ENCODE measurements around the gene MYO7A.

Gene MYO7A

GRCh38 chr11:77189588-77190210 lies 61.7 kb downstream of the MYO7A start:
- H3K27ac ChIP-seq (ENCODE audit: low read depth, low read length): no peak overlapping the region
- peaks cover 0 to 14% (median 3%) of the 10 kb centered on the region in 5 donors for H3K4me1 ChIP-seq (ENCODE audit: control insufficient read depth in 5 of 5, insufficient read depth in 5 of 5, low read length in 5 of 5)
- no peaks in the 10 kb centered on the region for H3K9me3 ChIP-seq (ENCODE audit: control insufficient read depth in 5 of 5, low read length in 5 of 5)
- no peak overlapping the region for H3K4me3 ChIP-seq (ENCODE audit: low read depth in 1 of 5, low read length in 5 of 5)
- H3K27me3 ChIP-seq (ENCODE audit: control insufficient read depth in 5 of 5, insufficient read depth in 4 of 5, low read length in 5 of 5): no peaks in the 10 kb centered on the region
- H3K9ac ChIP-seq (ENCODE audit: low read length in 5 of 5): no peak overlapping the region
- peaks cover 0 to 39% (median 9%) of the 10 kb centered on the region in 5 donors for H3K36me3 ChIP-seq (ENCODE audit: control insufficient read depth in 5 of 5, insufficient read depth in 5 of 5, low read length in 5 of 5)

- no peak overlapping the region for H3K9ac ChIP-seq (ENCODE audit: low read length in 5 of 5)
- peaks cover 0 to 45% (median 9%) of the 10 kb centered on the region in 5 donors for H3K36me3 ChIP-seq (ENCODE audit: control insufficient read depth in 5 of 5, insufficient read depth in 5 of 5, low read length in 5 of 5)
- H3K27me3 ChIP-seq (ENCODE audit: control insufficient read depth in 5 of 5, insufficient read depth in 4 of 5, low read length in 5 of 5): no peaks in the 10 kb centered on the region
- no peak overlapping the region for H3K4me3 ChIP-seq (ENCODE audit: low read depth in 1 of 5, low read length in 5 of 5)
- no peaks in the 10 kb centered on the region for H3K9me3 ChIP-seq (ENCODE audit: control insufficient read depth in 5 of 5, low read length in 5 of 5)
- H3K4me1 ChIP-seq (ENCODE audit: control insufficient read depth in 5 of 5, insufficient read depth in 5 of 5, low read length in 5 of 5): peaks cover 0 to 14% (median 3%) of the 10 kb centered on the region in 5 donors
- no peak overlapping the region for H3K27ac ChIP-seq (ENCODE audit: low read depth, low read length)
Measured at GRCh38 chr11:77190331-77191075, 62.5 kb downstream of the MYO7A start.

GRCh38 chr11:77191429-77191822 lies 63.4 kb downstream of the MYO7A start:
- Histone ChIP-seq H3K27me3 (ENCODE audit: control insufficient read depth in 5 of 5, insufficient read depth in 4 of 5, low read length in 5 of 5) (no peaks in the 10 kb centered on the region), H3K36me3 (ENCODE audit: control insufficient read depth in 5 of 5, insufficient read depth in 5 of 5, low read length in 5 of 5) (peaks cover 0 to 45% (median 9%) of the 10 kb centered on the region in 5 donors), H3K4me1 (ENCODE audit: control insufficient read depth in 5 of 5, insufficient read depth in 5 of 5, low read length in 5 of 5) (peaks cover 0 to 14% (median 3%) of the 10 kb centered on the region in 5 donors), H3K9ac (ENCODE audit: low read length in 5 of 5) (no peak overlapping the region), H3K4me3 (ENCODE audit: low read depth in 1 of 5, low read length in 5 of 5) (peak overlapping the region in 1 of 5 donors; percentile 24), H3K27ac (ENCODE audit: low read depth, low read length) (no peak overlapping the region), H3K9me3 (ENCODE audit: control insufficient read depth in 5 of 5, low read length in 5 of 5) (no peaks in the 10 kb centered on the region)

GRCh38 chr11:77191823-77192495 lies 63.9 kb downstream of the MYO7A start:
- H3K9ac ChIP-seq (ENCODE audit: low read length in 5 of 5): no peak overlapping the region
- peak overlapping the region in 1 of 5 donors; percentile 24 for H3K4me3 ChIP-seq (ENCODE audit: low read depth in 1 of 5, low read length in 5 of 5)
- H3K4me1 ChIP-seq (ENCODE audit: control insufficient read depth in 5 of 5, insufficient read depth in 5 of 5, low read length in 5 of 5): peaks cover 0 to 14% (median 3%) of the 10 kb centered on the region in 5 donors

GRCh38 chr11:77193167-77193566 lies 65.1 kb downstream of the MYO7A start:
- Histone ChIP-seq H3K27ac (ENCODE audit: low read depth, low read length) (no peak overlapping the region), H3K9ac (ENCODE audit: low read length in 5 of 5) (no peak overlapping the region), H3K36me3 (ENCODE audit: control insufficient read depth in 5 of 5, insufficient read depth in 5 of 5, low read length in 5 of 5) (peaks cover 0 to 47% (median 11%) of the 10 kb centered on the region in 5 donors)

More at GRCh38 chr11:77191823-77192495, 63.9 kb downstream of the MYO7A start:
- H3K27ac ChIP-seq (ENCODE audit: low read depth, low read length): no peak overlapping the region
- no peaks in the 10 kb centered on the region for H3K27me3 ChIP-seq (ENCODE audit: control insufficient read depth in 5 of 5, insufficient read depth in 4 of 5, low read length in 5 of 5)
- no peaks in the 10 kb centered on the region for H3K9me3 ChIP-seq (ENCODE audit: control insufficient read depth in 5 of 5, low read length in 5 of 5)
- H3K36me3 ChIP-seq (ENCODE audit: control insufficient read depth in 5 of 5, insufficient read depth in 5 of 5, low read length in 5 of 5): peaks cover 0 to 45% (median 9%) of the 10 kb centered on the region in 5 donors

GRCh38 chr11:77193911-77194830 lies 66.1 kb downstream of the MYO7A start:
- Histone ChIP-seq H3K9ac (ENCODE audit: low read length in 5 of 5) (no peak overlapping the region), H3K4me3 (ENCODE audit: low read depth in 1 of 5, low read length in 5 of 5) (no peak overlapping the region), H3K36me3 (ENCODE audit: control insufficient read depth in 5 of 5, insufficient read depth in 5 of 5, low read length in 5 of 5) (peaks cover 0 to 56% (median 12%) of the 10 kb centered on the region in 5 donors), H3K27ac (ENCODE audit: low read depth, low read length) (no peak overlapping the region), H3K9me3 (ENCODE audit: control insufficient read depth in 5 of 5, low read length in 5 of 5) (no peaks in the 10 kb centered on the region), H3K4me1 (ENCODE audit: control insufficient read depth in 5 of 5, insufficient read depth in 5 of 5, low read length in 5 of 5) (peaks cover 0 to 5% (median 3%) of the 10 kb centered on the region in 5 donors), H3K27me3 (ENCODE audit: control insufficient read depth in 5 of 5, insufficient read depth in 4 of 5, low read length in 5 of 5) (no peaks in the 10 kb centered on the region)

More at GRCh38 chr11:77193167-77193566, 65.1 kb downstream of the MYO7A start:
- H3K27me3 ChIP-seq (ENCODE audit: control insufficient read depth in 5 of 5, insufficient read depth in 4 of 5, low read length in 5 of 5): no peaks in the 10 kb centered on the region
- H3K9me3 ChIP-seq (ENCODE audit: control insufficient read depth in 5 of 5, low read length in 5 of 5): no peaks in the 10 kb centered on the region
- peaks cover 0 to 6% (median 3%) of the 10 kb centered on the region in 5 donors for H3K4me1 ChIP-seq (ENCODE audit: control insufficient read depth in 5 of 5, insufficient read depth in 5 of 5, low read length in 5 of 5)
- H3K4me3 ChIP-seq (ENCODE audit: low read depth in 1 of 5, low read length in 5 of 5): no peak overlapping the region

GRCh38 chr11:77195071-77195755 lies 67.2 kb downstream of the MYO7A start:
- H3K4me1 ChIP-seq (ENCODE audit: control insufficient read depth in 5 of 5, insufficient read depth in 5 of 5, low read length in 5 of 5): peaks cover 0 to 5% (median 3%) of the 10 kb centered on the region in 5 donors
- H3K27me3 ChIP-seq (ENCODE audit: control insufficient read depth in 5 of 5, insufficient read depth in 4 of 5, low read length in 5 of 5): no peaks in the 10 kb centered on the region
- H3K9ac ChIP-seq (ENCODE audit: low read length in 5 of 5): no peak overlapping the region

GRCh38 chr11:77196961-77197360 lies 68.9 kb downstream of the MYO7A start:
- Histone ChIP-seq H3K36me3 (ENCODE audit: control insufficient read depth in 5 of 5, insufficient read depth in 5 of 5, low read length in 5 of 5) (peaks cover 0 to 48% (median 12%) of the 10 kb centered on the region in 5 donors), H3K9me3 (ENCODE audit: control insufficient read depth in 5 of 5, low read length in 5 of 5) (no peaks in the 10 kb centered on the region), H3K4me1 (ENCODE audit: control insufficient read depth in 5 of 5, insufficient read depth in 5 of 5, low read length in 5 of 5) (peaks cover 0 to 2% (median 0%) of the 10 kb centered on the region in 5 donors), H3K9ac (ENCODE audit: low read length in 5 of 5) (no peak overlapping the region), H3K4me3 (ENCODE audit: low read depth in 1 of 5, low read length in 5 of 5) (no peak overlapping the region), H3K27me3 (ENCODE audit: control insufficient read depth in 5 of 5, insufficient read depth in 4 of 5, low read length in 5 of 5) (no peaks in the 10 kb centered on the region), H3K27ac (ENCODE audit: low read depth, low read length) (no peak overlapping the region)

More at GRCh38 chr11:77195071-77195755, 67.2 kb downstream of the MYO7A start:
- Histone ChIP-seq H3K36me3 (ENCODE audit: control insufficient read depth in 5 of 5, insufficient read depth in 5 of 5, low read length in 5 of 5) (peaks cover 0 to 46% (median 9%) of the 10 kb centered on the region in 5 donors), H3K9me3 (ENCODE audit: control insufficient read depth in 5 of 5, low read length in 5 of 5) (no peaks in the 10 kb centered on the region), H3K27ac (ENCODE audit: low read depth, low read length) (no peak overlapping the region), H3K4me3 (ENCODE audit: low read depth in 1 of 5, low read length in 5 of 5) (no peak overlapping the region)
